Measurements from ENCODE around the gene CEACAM5. TPM values are rescaled to one million over a fixed set of nuclear protein-coding genes. Genes with fewer than 3 reads are reported as not detected.
"Not testable (repeated sequence)": the region's sequence is repeated elsewhere in the genome, so short reads cannot be mapped to it uniquely, and the experiment has no call there.

The CEACAM5 gene
- polyA plus RNA-seq, 3 donors: 0.23 TPM; not detected in 2

GRCh38 chr19:41726493-41726892, 18.1 kb downstream of the CEACAM5 start:
- no peak for DNase-seq (ENCODE audit: extremely low read depth in 1 of 11, low read depth in 9 of 11, low spot score in 4 of 11)

- DNase-seq (ENCODE audit: extremely low read depth in 1 of 11, low read depth in 9 of 11, low spot score in 4 of 11): no peak
These were observed 25.7 kb downstream of the CEACAM5 start for GRCh38 chr19:41734156-41734555.

GRCh38 chr19:41734585-41734984, 26.2 kb downstream of the CEACAM5 start:
- no peak for DNase-seq (ENCODE audit: extremely low read depth in 1 of 11, low read depth in 9 of 11, low spot score in 4 of 11)

- DNase-seq (ENCODE audit: extremely low read depth in 1 of 11, low read depth in 9 of 11, low spot score in 4 of 11): no peak
These were observed 26.7 kb downstream of the CEACAM5 start for GRCh38 chr19:41735071-41735600.

GRCh38 chr19:41739361-41739760, 30.9 kb downstream of the CEACAM5 start:
- DNase-seq (ENCODE audit: extremely low read depth in 1 of 11, low read depth in 9 of 11, low spot score in 4 of 11): no peak

GRCh38 chr19:41740415-41741243, 32.2 kb downstream of the CEACAM5 start:
- DNase-seq (ENCODE audit: extremely low read depth in 1 of 11, low read depth in 9 of 11, low spot score in 4 of 11): no peak

GRCh38 chr19:41741244-41741554, 32.8 kb downstream of the CEACAM5 start:
- no peak for DNase-seq (ENCODE audit: extremely low read depth in 1 of 11, low read depth in 9 of 11, low spot score in 4 of 11)

- no peak for DNase-seq (ENCODE audit: extremely low read depth in 1 of 11, low read depth in 9 of 11, low spot score in 4 of 11)
These were observed 36.4 kb downstream of the CEACAM5 start for GRCh38 chr19:41744850-41745249.

- DNase-seq (ENCODE audit: extremely low read depth in 1 of 11, low read depth in 9 of 11, low spot score in 4 of 11): no peak
These were observed 37.3 kb downstream of the CEACAM5 start for GRCh38 chr19:41745756-41746155.

- DNase-seq (ENCODE audit: extremely low read depth in 1 of 11, low read depth in 9 of 11, low spot score in 4 of 11): peak in 2 of 11 donors; percentile 4 to 7
These were observed 38.3 kb downstream of the CEACAM5 start for GRCh38 chr19:41746593-41747227.

- DNase-seq (ENCODE audit: extremely low read depth in 1 of 11, low read depth in 9 of 11, low spot score in 4 of 11): no peak
These were observed 39.6 kb downstream of the CEACAM5 start for GRCh38 chr19:41748012-41748411.

- DNase-seq (ENCODE audit: extremely low read depth in 1 of 11, low read depth in 9 of 11, low spot score in 4 of 11): not testable (repeated sequence)
These were observed 42.1 kb downstream of the CEACAM5 start for GRCh38 chr19:41750248-41751134.

GRCh38 chr19:41753159-41753558, 44.7 kb downstream of the CEACAM5 start:
- DNase-seq (ENCODE audit: extremely low read depth in 1 of 11, low read depth in 9 of 11, low spot score in 4 of 11): no peak

GRCh38 chr19:41753936-41754529, 45.6 kb downstream of the CEACAM5 start:
- peak in 1 of 11 donors; percentile 5 for DNase-seq (ENCODE audit: extremely low read depth in 1 of 11, low read depth in 9 of 11, low spot score in 4 of 11)

GRCh38 chr19:41755328-41755913, 47.0 kb downstream of the CEACAM5 start, which contains the start of gene CEACAM6:
Gene CEACAM6, plus strand, starts transcription at chr19:41755530. Its CDS starts 109 bp downstream, at chr19:41755639.
- DNase-seq (ENCODE audit: extremely low read depth in 1 of 11, low read depth in 9 of 11, low spot score in 4 of 11): no peak

- DNase-seq (ENCODE audit: extremely low read depth in 1 of 11, low read depth in 9 of 11, low spot score in 4 of 11): no peak
These were observed 50.4 kb downstream of the CEACAM5 start for GRCh38 chr19:41758846-41759245.

- no peak for DNase-seq (ENCODE audit: extremely low read depth in 1 of 11, low read depth in 9 of 11, low spot score in 4 of 11)
These were observed 58.7 kb downstream of the CEACAM5 start for GRCh38 chr19:41767115-41767514.

- not testable (repeated sequence) for DNase-seq (ENCODE audit: extremely low read depth in 1 of 11, low read depth in 9 of 11, low spot score in 4 of 11)
These were observed 59.7 kb downstream of the CEACAM5 start for GRCh38 chr19:41768105-41768504.

- no peak for DNase-seq (ENCODE audit: extremely low read depth in 1 of 11, low read depth in 9 of 11, low spot score in 4 of 11)
These were observed 61.2 kb downstream of the CEACAM5 start for GRCh38 chr19:41769608-41770007.

All from renal cortex interstitium (tissue), 11 donors.